ENCODE results near the gene CD101.

The CD101 gene, protein sequence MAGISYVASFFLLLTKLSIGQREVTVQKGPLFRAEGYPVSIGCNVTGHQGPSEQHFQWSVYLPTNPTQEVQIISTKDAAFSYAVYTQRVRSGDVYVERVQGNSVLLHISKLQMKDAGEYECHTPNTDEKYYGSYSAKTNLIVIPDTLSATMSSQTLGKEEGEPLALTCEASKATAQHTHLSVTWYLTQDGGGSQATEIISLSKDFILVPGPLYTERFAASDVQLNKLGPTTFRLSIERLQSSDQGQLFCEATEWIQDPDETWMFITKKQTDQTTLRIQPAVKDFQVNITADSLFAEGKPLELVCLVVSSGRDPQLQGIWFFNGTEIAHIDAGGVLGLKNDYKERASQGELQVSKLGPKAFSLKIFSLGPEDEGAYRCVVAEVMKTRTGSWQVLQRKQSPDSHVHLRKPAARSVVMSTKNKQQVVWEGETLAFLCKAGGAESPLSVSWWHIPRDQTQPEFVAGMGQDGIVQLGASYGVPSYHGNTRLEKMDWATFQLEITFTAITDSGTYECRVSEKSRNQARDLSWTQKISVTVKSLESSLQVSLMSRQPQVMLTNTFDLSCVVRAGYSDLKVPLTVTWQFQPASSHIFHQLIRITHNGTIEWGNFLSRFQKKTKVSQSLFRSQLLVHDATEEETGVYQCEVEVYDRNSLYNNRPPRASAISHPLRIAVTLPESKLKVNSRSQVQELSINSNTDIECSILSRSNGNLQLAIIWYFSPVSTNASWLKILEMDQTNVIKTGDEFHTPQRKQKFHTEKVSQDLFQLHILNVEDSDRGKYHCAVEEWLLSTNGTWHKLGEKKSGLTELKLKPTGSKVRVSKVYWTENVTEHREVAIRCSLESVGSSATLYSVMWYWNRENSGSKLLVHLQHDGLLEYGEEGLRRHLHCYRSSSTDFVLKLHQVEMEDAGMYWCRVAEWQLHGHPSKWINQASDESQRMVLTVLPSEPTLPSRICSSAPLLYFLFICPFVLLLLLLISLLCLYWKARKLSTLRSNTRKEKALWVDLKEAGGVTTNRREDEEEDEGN

DNA sequence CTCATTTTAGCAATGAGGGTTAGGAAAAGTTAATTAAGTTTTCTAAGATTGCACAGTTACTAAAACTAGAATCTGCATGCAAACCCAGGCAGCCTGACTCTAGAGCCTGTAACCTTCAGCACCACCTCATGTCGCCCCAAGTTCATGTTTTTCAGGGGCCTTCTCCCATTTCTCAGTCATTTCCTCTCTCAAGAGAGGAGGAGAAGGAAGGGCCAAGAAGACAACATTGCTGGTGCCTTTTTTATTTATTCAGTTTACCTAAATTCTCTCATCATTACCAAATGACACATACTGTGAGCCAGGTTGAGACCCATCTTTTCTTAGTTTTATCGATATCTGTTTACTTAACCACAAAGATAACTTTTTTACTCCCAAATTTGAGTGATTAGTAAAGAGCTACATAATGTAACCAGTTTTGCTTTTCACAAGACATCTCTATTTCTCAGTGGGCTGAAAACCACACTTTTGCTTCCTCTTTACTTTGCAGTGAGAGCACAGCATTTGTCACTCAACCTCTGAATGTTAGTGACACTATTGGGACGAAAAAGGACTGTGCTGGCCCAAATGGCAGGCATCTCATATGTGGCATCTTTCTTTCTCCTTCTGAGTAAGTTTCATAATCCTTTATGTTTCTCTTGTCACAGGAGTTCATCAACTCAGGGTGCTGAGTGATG is at the start of gene CD101:
Gene CD101 (plus strand): TSS at position 507 of the 674 bp plus-strand sequence. CDS start 58 bp downstream, at position 565.
- no peak for TF ChIP-seq JUND (IDR thresholded peaks at IDR 0.05; ENCODE audit: low read depth)
- no peak for DNase-seq (ENCODE audit: low read depth in 1 of 2, low spot score in 1 of 2)
- in situ Hi-C loops (cut with HindIII; ENCODE audit: low pct_unique_long_range_greater_than_20kb, low sequenced_read_pairs) = no loop called here

DNA sequence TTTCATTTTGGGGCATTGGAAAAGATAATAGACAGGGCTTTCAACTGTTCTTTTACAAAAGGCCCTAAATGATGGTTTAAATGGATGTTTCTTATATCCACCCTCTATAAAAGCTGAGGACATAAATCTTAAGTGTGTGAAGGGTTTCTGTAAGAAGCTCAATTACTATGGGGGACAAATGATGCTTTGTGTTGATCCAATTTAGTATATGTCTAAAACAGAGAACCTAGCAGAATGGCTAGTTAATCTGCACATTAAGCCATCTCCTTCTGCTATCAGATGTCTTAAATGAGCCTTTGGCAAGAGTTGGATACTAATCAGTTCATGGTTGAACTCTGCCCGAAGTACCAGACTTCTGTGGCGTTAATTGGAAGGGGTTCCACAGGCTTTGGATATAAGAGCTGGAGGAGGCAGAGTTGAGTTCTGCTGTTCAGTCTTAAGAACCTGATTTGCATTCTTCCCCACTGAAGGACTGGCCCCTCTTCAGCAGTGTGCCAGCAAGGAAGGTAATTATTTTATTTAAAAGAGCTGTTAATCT is 48.8 kb upstream of the CD101 start:
- DNase-seq (ENCODE audit: low read depth in 1 of 2, low spot score in 1 of 2) = no peak
- TF ChIP-seq JUND (IDR thresholded peaks at IDR 0.05; ENCODE audit: low read depth) = no peak
- in situ Hi-C loops (cut with HindIII; ENCODE audit: low pct_unique_long_range_greater_than_20kb, low sequenced_read_pairs) = no loop called here

DNA sequence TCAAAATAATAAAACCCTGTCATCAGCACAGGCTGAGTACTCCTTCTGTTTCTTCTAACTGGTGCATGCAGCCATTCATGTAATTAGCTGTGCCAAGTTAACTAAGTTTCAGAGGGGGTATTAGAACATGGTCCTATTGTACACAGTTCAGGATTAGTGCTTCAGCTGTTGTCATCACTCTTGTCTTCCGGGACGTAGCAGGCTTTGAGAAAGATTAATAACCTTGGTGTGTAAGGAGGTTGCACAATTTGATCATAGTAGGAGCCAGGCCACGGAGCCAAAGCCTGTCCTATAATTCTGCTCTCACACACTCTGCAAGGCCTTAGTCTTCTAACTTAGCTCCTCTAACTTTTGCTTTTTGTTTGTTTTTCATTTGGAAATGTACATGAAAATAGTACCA is 47.1 kb upstream of the CD101 start:
- DNase-seq (ENCODE audit: low read depth in 1 of 2, low spot score in 1 of 2) = no peak
- TF ChIP-seq JUND (IDR thresholded peaks at IDR 0.05; ENCODE audit: low read depth) = no peak
- in situ Hi-C loops (cut with HindIII; ENCODE audit: low pct_unique_long_range_greater_than_20kb, low sequenced_read_pairs) = no loop called here

DNA sequence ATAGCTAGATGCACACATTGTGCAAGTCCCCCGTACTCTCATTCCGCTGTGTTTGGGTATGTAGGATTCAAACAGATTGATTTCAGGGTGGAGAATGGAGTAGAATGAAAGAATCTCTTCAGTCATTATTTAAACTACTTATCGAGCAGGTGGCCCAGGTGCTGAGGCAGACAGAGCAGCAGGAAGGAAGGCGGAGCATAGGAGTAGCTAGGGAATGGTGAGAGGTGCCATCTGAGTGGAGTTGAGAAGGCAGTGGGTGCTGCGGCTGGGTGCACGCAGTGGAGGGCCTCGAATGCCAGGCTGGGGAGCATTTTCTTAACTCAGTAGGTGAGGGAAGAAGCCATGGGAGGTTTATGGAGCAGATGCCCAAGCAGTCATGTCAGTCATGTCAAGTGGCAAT is 45.2 kb upstream of the CD101 start:
- in situ Hi-C loops (cut with HindIII; ENCODE audit: low pct_unique_long_range_greater_than_20kb, low sequenced_read_pairs) = no loop called here
- DNase-seq (ENCODE audit: low read depth in 1 of 2, low spot score in 1 of 2) = no peak

DNA sequence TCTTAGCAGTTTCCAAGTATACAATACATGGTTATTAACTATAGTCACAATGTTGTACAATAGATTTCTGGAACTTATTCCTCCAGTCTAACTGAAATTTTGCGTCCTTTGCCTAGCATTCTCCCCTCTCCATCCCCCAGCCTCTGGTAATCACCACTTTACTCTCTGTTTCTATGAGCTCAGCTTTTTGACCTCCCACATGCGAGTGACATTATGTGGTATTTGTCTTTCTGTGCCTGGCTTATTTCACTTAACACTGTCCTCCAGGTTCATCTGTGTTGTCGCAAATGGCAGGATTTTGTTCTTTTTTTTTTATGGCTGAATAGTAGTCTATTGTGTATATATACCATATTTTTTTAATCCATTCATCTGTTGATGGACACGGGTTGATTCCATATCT is 43.9 kb upstream of the CD101 start:
- TF ChIP-seq JUND (IDR thresholded peaks at IDR 0.05; ENCODE audit: low read depth) = no peak
- in situ Hi-C loops (cut with HindIII; ENCODE audit: low pct_unique_long_range_greater_than_20kb, low sequenced_read_pairs) = no loop called here
- DNase-seq (ENCODE audit: low read depth in 1 of 2, low spot score in 1 of 2) = no peak

More for the DNA sequence above, 45.2 kb upstream of the CD101 start:
- no peak for TF ChIP-seq JUND (IDR thresholded peaks at IDR 0.05; ENCODE audit: low read depth)

DNA sequence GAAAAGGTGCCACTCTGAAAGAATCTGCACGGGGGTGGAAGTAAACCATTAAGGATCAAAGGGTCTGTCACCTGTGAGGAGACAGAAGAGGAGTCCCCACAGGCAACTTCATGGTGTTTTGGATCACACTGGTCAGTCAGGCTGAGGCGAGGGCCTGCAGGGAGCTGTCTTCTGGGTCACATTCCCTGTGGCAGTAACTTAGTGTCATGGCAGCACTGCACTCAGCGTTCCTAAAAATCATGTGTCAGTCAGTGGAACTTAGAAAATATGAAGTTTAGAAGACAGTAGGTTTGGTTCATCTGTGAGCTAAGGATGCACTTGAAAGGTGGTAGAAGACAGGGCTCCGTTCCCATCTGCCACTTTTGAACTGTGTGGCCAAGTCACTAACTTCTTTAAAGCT is 43.5 kb upstream of the CD101 start:
- TF ChIP-seq JUND (IDR thresholded peaks at IDR 0.05; ENCODE audit: low read depth) = no peak
- no peak for DNase-seq (ENCODE audit: low read depth in 1 of 2, low spot score in 1 of 2)
- in situ Hi-C loops (cut with HindIII; ENCODE audit: low pct_unique_long_range_greater_than_20kb, low sequenced_read_pairs) = no loop called here

DNA sequence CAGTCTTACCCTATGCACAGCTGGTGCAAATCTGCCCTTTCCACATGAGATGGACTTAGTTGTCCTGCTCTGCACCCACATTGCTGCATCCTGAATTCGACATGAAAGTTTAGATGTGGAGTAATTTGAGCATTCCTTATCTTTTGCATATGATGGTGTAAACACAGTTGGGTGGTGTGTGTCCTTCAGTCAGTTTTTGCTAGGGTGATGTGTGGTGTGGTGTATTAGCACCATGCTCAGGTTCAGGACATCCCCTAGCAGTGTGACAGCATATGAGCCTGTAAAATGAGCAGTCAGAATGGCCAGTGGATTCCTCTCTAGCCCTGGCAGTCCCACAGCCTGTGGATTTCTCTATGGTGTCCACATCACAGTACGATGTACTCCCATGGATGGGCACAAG is 42.6 kb upstream of the CD101 start:
- TF ChIP-seq JUND (IDR thresholded peaks at IDR 0.05; ENCODE audit: low read depth) = no peak
- in situ Hi-C loops (cut with HindIII; ENCODE audit: low pct_unique_long_range_greater_than_20kb, low sequenced_read_pairs) = no loop called here
- no peak for DNase-seq (ENCODE audit: low read depth in 1 of 2, low spot score in 1 of 2)

DNA sequence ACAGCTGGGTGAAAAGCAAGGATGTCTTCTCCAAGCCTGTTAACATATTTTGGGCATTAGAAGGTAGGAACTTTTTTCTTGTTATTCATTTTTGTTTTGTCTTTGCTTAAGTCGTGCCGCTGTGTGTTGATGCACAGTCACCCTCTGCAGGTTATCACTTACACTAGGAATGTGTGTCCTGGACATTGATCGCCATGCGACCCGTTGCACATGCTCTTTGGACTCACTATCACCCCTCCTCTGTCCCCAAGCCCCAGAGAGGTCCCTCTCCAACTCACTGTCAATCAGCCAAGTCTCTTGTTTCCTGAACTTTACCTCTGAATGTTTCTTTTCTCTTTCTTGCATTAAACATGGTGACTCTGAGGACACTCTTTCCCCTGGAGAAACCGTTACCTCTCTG is 40.0 kb upstream of the CD101 start:
- in situ Hi-C loops (cut with HindIII; ENCODE audit: low pct_unique_long_range_greater_than_20kb, low sequenced_read_pairs) = no loop called here
- no peak for TF ChIP-seq JUND (IDR thresholded peaks at IDR 0.05; ENCODE audit: low read depth)
- DNase-seq (ENCODE audit: low read depth in 1 of 2, low spot score in 1 of 2) = no peak

DNA sequence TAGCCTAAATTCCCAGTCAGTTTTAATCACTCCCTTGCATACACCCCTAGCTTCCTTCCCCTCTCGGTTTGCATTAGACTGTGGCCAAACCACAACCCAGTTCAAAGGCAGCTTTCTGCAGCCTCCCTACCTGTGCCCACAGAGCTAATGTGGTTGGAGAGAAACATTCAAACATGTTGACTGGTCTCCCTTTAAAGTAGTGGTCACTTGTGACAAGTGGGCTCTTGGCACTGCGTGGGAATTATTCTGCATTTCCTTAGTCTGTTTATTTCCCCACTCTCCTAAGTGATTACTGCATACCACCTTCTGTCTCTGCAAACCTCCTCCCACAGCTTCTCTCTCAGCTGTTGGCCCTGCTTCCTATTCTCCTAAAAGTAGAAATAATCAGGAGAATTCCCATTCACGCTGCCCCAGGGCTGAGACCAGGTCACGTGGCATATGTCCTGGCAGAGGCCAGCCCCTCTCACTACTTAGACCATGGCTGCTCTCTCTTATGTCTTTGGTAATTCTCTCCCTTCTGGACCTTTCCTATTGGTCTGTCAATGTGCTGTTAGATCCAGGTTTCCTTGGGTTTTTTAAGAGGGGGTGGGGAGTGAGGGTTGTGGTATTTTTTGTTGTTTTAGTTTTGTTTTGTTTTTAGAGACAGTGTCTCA is 38.4 kb upstream of the CD101 start:
- no peak for TF ChIP-seq JUND (IDR thresholded peaks at IDR 0.05; ENCODE audit: low read depth)
- in situ Hi-C loops (cut with HindIII; ENCODE audit: low pct_unique_long_range_greater_than_20kb, low sequenced_read_pairs) = no loop called here
- DNase-seq (ENCODE audit: low read depth in 1 of 2, low spot score in 1 of 2) = no peak

DNA sequence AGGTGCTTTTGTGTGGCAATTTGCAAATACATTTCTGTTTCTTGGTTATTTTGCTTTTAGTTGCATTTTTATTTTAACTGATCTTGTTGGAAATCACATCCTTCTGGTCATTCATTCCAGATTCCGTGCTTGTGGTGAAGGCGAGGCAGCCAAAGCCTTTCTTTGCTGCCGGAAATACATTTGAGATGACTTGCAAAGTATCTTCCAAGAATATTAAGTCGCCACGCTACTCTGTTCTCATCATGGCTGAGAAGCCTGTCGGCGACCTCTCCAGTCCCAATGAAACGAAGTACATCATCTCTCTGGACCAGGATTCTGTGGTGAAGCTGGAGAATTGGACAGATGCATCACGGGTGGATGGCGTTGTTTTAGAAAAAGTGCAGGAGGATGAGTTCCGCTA is 34.8 kb upstream of the CD101 start:
- DNase-seq (ENCODE audit: low read depth in 1 of 2, low spot score in 1 of 2) = no peak
- TF ChIP-seq JUND (IDR thresholded peaks at IDR 0.05; ENCODE audit: low read depth) = no peak
- in situ Hi-C loops (cut with HindIII; ENCODE audit: low pct_unique_long_range_greater_than_20kb, low sequenced_read_pairs) = no loop called here

DNA sequence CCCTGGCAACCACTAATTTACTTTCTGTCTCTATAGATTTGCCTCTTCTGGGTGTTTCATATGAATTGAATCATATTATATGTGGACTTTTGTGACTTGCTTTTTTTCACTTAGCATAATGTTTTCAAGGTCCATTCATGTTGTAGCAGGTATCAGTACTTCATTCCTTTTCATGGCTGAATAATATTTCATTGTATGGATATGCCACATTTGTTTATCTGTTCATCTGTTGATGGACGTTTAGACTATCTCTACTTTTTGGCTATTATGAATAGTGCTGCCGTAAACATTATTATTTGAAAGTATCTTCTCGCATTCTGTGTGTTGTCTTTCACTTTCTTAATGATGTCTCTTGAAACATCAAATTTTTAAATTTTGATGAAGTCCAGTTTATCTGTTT is 32.8 kb upstream of the CD101 start:
- in situ Hi-C loops (cut with HindIII; ENCODE audit: low pct_unique_long_range_greater_than_20kb, low sequenced_read_pairs) = no loop called here
- DNase-seq (ENCODE audit: low read depth in 1 of 2, low spot score in 1 of 2) = no peak
- no peak for TF ChIP-seq JUND (IDR thresholded peaks at IDR 0.05; ENCODE audit: low read depth)
